COR-L47 (cell line): ENCODE measurements around the gene SIK3.
"Not testable (repeated sequence)": the region's sequence is repeated elsewhere in the genome, so short reads cannot be mapped to it uniquely, and the experiment has no call there.

Experiments used
- DNase-seq: peaks from one replicate; lab custom pipeline; 2025; lab: John Stamatoyannopoulos, UW

SIK3 gene

GRCh38 chr11:117045956-117046355, 52.3 kb downstream of the SIK3 start:
- DNase-seq: no peak

GRCh38 chr11:117045196-117045595, 53.0 kb downstream of the SIK3 start:
- no peak for DNase-seq

- no peak for DNase-seq
Measured at GRCh38 chr11:117044287-117045035, 53.8 kb downstream of the SIK3 start.

- no peak for DNase-seq
Measured at GRCh38 chr11:117042689-117043088, 55.5 kb downstream of the SIK3 start.

GRCh38 chr11:117039900-117040299, 58.3 kb downstream of the SIK3 start:
- DNase-seq: no peak

- DNase-seq: no peak
Measured at GRCh38 chr11:117039270-117039669, 59.0 kb downstream of the SIK3 start.

GRCh38 chr11:117037975-117038350, 60.3 kb downstream of the SIK3 start:
- no peak for DNase-seq

- no peak for DNase-seq
Measured at GRCh38 chr11:117037279-117037974, 60.8 kb downstream of the SIK3 start.

- DNase-seq: no peak
Measured at GRCh38 chr11:117034901-117035300, 63.3 kb downstream of the SIK3 start.

GRCh38 chr11:117026593-117027330, 71.5 kb downstream of the SIK3 start:
- DNase-seq: no peak

GRCh38 chr11:117023707-117024106, 74.5 kb downstream of the SIK3 start:
- DNase-seq: not testable (repeated sequence)

- DNase-seq: no peak
Measured at GRCh38 chr11:117023178-117023577, 75.0 kb downstream of the SIK3 start.

GRCh38 chr11:117022526-117022925, 75.7 kb downstream of the SIK3 start:
- DNase-seq: no peak

GRCh38 chr11:117020869-117021564, 77.2 kb downstream of the SIK3 start:
- no peak for DNase-seq

GRCh38 chr11:117020287-117020686, 77.9 kb downstream of the SIK3 start:
- DNase-seq: no peak

GRCh38 chr11:117019871-117020270, 78.4 kb downstream of the SIK3 start:
- no peak for DNase-seq

GRCh38 chr11:117017456-117017855, 80.8 kb downstream of the SIK3 start:
- DNase-seq: no peak

GRCh38 chr11:117016747-117017146, 81.5 kb downstream of the SIK3 start:
- no peak for DNase-seq

GRCh38 chr11:117016246-117016645, 82.0 kb downstream of the SIK3 start:
- no peak for DNase-seq

GRCh38 chr11:117011541-117011898, 86.7 kb downstream of the SIK3 start:
- DNase-seq: no peak

GRCh38 chr11:117010808-117011540, 87.3 kb downstream of the SIK3 start:
- no peak for DNase-seq
